Measurements from ENCODE around the gene OOSP1. TPM values are rescaled to one million over a fixed set of nuclear protein-coding genes. Genes with fewer than 3 reads are reported as not detected.

OOSP1 gene, protein sequence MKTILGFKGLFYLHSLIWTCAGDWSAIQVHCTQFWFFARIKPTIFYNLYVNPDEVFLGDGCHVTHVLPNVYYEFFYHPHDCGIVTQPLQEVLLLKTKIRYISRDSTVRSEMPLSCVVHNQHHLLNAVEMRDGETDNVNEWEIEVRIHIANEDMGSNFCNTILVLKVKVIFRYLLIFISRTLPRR
- not detected in 5 replicates for total RNA-seq (2022; extraction: Qiagen RNA extraction)

GRCh38 chr11:59938132-59938531 lies at the start of gene OOSP1:
Gene OOSP1, plus strand, starts transcription at chr11:59938432. Its CDS starts 23 bp downstream, at chr11:59938455.

GRCh38 chr11:59963733-59964132 lies 25.5 kb downstream of the OOSP1 start, which contains the start of gene OOSP4A:
Gene OOSP4A, plus strand, starts transcription at chr11:59964033. Its CDS starts 0 bp downstream, at chr11:59964033.

Other genes starting within 250 kb of the OOSP1 start
- not detected in 5 replicates for gene OR10V1, start 224.6 kb upstream of the OOSP1 start, total RNA-seq (2022; extraction: Qiagen RNA extraction)
- 17.6 to 24.9 TPM (median 22.8 TPM) in 5 replicates for gene STX3, start 183.1 kb upstream of the OOSP1 start, total RNA-seq (2022; extraction: Qiagen RNA extraction)
- gene MRPL16, start 127.7 kb upstream of the OOSP1 start, total RNA-seq (2022; extraction: Qiagen RNA extraction) = 61.1 to 68.2 TPM (median 66.5 TPM) in 5 replicates
- gene CBLIF, start 92.9 kb upstream of the OOSP1 start, total RNA-seq (2022; extraction: Qiagen RNA extraction) = not detected in 5 replicates
- 0.13 to 0.46 TPM (median 0.20 TPM) in 5 replicates for gene TCN1, start 71.9 kb upstream of the OOSP1 start, total RNA-seq (2022; extraction: Qiagen RNA extraction)
- not detected in 5 replicates for gene OOSP3, start 59.6 kb upstream of the OOSP1 start, total RNA-seq (2022; extraction: Qiagen RNA extraction)
- not detected in 5 replicates for gene OOSP4A, start 25.6 kb downstream of the OOSP1 start, total RNA-seq (2022; extraction: Qiagen RNA extraction)
- gene OOSP4B, start 78.7 kb downstream of the OOSP1 start, total RNA-seq (2022; extraction: Qiagen RNA extraction) = not detected in 5 replicates
- not detected in 5 replicates for gene OOSP2, start 102.0 kb downstream of the OOSP1 start, total RNA-seq (2022; extraction: Qiagen RNA extraction)
- not detected in 5 replicates for gene MS4A3, start 118.2 kb downstream of the OOSP1 start, total RNA-seq (2022; extraction: Qiagen RNA extraction)
- not detected in 5 replicates for gene MS4A2, start 150.2 kb downstream of the OOSP1 start, total RNA-seq (2022; extraction: Qiagen RNA extraction)
- gene MS4A6A, start 244.7 kb downstream of the OOSP1 start, total RNA-seq (2022; extraction: Qiagen RNA extraction) = not detected in 5 replicates

All from A549 treated with dexamethasone at 1 μM for 4 hours (cell line).